HG03378 (cell line): ENCODE measurements around the gene SLC19A1.

Source experiments
- ATAC-seq: cut with Tn5 transposase; IDR thresholded peaks from one replicate; pipeline ENCODE4 v1.9.1; 2021; ENCODE audit warnings: mild to moderate bottlenecking, moderate library complexity; ENCODE audit not compliant: unreplicated experiment

SLC19A1 gene

GRCh38 chr21:45542242-45542666 lies at the start of gene SLC19A1:
SLC19A1 (minus strand) TSS chr21:45542440; CDS start chr21:45537959, 4,481 bp downstream.
- ATAC-seq: no peak

GRCh38 chr21:45591619-45592207 lies 49.5 kb upstream of the SLC19A1 start:
- no peak for ATAC-seq

DNA sequence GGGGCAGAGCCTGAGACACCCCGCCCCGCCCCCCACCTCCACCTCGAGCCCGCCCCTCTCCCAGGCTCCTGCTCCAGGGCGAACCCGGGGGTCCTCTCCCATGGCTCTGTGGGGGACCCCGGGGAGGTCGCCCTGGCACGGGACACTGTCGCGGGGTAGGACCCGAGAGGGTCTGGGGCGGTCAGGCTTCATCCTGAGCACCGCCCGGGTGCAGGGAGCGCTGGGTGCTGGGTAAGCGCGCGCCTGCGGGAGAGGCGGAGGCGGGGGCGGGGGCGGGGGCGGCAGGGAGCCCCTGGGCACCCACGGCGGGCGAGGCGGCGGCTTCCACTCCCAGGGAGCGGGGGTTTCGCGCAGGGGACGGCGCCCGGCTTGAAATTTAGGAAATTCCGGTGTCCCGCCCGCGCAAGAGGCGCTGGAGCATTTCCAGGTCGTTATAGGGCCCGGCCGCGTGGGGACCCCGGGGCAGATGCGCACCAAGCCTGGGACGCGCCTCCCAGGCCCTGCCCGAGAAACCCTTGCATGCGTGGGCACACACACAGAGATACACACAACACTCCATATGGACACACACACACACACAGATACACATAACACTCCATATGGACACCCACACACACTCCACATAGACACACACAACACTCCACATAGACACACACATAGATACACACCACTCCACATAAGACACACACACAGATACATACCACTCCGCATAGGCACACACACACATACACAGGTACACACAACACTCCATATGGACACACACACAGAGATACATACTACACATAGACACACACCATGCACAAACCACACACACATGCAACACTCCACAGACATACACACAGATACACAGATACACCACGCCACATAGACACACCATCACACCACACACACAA lies 48.7 kb upstream of the SLC19A1 start:
- no peak for ATAC-seq

- ATAC-seq: no peak
Observed at GRCh38 chr21:45590246-45590725, 48.0 kb upstream of the SLC19A1 start.

DNA sequence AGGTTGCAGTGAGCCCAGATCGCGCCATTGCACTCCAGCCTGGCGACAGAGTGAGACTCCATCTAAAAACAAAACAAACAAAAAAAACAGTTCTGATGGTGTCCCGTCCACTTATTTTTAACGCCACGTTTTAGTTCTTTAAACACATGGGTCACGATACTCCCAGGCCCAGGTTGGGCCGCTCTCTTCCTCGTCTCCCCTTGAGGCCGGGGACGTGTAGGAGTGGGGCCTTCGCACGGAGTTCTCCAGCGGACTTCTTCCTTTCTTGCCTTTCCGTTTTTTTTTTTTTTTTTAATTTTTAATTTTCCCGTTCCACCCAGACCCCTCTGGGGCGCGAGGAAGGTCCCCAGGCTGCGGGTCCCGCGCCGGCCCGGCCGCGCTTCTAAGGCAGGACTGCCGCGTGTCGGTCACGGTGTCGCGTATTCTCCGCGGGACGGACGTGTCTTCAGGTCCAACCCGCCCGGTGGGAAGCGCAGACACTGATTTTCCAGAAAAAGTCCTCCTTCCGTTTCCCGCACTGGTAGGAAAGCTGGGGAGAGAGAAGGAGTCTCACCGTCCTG lies 47.5 kb upstream of the SLC19A1 start:
- no peak for ATAC-seq

- no peak for ATAC-seq
Observed at GRCh38 chr21:45588871-45589491, 46.7 kb upstream of the SLC19A1 start.

- no peak for ATAC-seq
Observed at GRCh38 chr21:45588086-45588825, 46.0 kb upstream of the SLC19A1 start.

- no peak for ATAC-seq
Observed at GRCh38 chr21:45586289-45586858, 44.1 kb upstream of the SLC19A1 start.

DNA sequence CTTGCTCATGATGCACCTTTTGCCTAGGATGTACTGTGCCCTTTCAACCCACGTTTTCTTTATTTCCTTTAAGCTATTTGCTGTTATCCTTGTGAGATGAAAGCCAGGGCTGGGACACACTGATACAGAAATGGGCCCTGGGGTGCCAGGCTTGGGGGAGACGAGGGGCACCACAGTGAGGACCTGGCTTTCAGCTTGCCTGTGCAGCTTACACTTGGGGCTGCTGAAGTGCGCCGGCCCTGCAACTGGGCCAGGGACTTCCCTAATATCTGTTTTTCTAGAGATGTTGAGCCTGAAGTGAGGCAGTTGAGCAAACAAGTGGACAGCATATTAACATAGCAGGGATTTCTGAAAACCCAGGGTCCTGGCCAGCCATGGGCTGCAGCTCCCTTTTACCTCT lies 42.5 kb upstream of the SLC19A1 start:
- ATAC-seq: no peak

- no peak for ATAC-seq
Observed at GRCh38 chr21:45583831-45584509, 41.7 kb upstream of the SLC19A1 start.

DNA sequence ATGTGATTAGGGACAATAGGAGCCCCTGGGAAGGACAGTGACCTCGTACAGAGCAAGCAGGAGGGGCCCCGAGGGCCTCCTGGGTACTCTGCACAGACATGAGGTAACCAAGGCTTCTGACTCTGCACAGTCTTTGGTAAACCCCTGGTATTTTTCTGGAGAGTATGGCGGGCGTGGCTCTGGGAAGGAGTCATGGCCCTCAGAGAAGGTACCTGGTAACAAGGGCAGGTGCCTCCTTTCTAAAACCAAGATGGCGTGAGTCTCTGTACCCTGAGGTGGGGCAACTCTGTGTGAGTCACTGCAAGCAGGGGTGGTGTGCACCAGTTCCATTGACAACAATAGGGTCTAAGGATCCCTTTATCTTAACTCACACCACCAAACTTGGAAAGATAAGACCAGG lies 39.9 kb upstream of the SLC19A1 start:
- ATAC-seq: no peak

- ATAC-seq: no peak
Observed at GRCh38 chr21:45581322-45581712, 39.1 kb upstream of the SLC19A1 start.

- no peak for ATAC-seq
Observed at GRCh38 chr21:45580576-45581321, 38.5 kb upstream of the SLC19A1 start.

- no peak for ATAC-seq
Observed at GRCh38 chr21:45580181-45580575, 37.9 kb upstream of the SLC19A1 start.

DNA sequence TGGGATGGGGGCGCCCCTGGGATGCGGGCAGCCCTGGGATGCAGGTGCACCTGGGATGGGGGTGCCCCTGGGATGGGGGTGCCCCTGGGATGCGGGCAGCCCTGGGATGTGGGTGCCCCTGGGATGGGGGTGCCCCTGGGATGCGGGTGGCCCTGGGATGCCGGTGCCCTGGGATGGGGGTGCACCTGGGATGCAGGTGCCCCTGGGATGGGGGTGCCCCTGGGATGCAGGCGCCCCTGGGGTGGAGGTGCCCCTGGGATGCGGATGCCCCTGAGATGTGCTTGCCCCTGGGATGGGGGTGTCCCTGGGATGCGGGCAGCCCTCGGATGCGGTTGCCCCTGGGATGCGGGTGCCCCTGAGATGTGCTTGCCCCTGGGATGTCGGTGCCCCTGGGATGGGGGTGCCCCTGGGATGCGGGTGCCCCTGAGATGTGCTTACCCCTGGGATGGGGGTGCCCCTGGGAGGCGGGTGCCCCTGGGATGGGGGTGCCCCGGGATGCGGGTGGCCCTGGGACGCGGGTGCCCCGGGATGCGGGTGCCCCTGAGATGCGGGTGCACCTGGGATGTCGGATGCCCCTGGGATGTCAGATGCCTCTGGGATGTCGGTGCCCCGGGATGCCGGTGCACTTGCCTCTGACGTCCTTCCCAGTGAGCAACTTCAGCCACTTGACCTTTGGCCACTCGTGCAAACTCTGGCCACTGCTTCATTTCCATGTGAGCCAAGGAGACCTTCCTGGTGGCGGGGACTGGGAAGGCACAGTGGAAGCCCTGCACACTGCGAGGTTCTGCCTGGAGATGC lies 37.3 kb upstream of the SLC19A1 start:
- ATAC-seq: no peak

GRCh38 chr21:45578811-45579381 lies 36.7 kb upstream of the SLC19A1 start:
- ATAC-seq: no peak

DNA sequence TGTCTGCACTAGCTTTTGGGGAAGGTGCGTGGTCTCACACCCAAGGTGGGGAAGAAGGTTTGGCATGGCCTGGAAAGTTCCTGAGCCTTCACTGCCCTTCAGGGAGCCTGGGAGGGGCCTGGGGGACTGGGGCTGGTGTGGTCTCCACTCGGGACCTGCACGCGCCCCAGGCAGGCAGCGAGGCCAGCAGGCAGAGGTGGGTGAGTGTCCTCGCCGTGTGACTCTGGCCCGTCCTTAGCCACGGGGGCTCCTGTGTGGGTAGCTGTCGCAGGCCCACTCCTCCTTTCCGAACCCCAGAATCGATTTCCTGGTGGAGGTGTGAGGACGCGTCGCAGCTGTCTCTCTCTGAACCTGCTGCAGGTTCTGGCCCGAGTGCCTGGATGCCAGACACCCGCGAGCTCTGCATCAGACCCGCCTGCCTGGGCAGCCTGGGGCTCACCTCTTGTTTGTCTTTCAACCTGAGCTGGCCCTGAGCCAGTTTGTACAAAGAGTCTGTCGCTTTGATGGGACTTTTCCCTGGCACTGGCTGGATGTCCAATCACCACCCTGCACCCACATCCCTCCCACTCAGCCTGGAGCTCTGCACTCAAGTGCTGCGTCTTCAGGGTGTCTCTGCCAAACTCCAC lies 36.0 kb upstream of the SLC19A1 start:
- no peak for ATAC-seq

GRCh38 chr21:45577801-45578175 lies 35.5 kb upstream of the SLC19A1 start:
- no peak for ATAC-seq
